Activated T-helper 1 cell treated with anti-CD3 and anti-CD28 coated beads, Interleukin-2, amount 50 U/mL, for 16 hours (primary cell): Measurements from ENCODE around the gene RBM43.
A peak's percentile ranks its signal among the peaks of the same experiment; 100 is the strongest.
"Not testable (repeated sequence)": the region's sequence is repeated elsewhere in the genome, so short reads cannot be mapped to it uniquely, and the experiment has no call there.

ENCODE experiments used
- DNase-seq, 2 donors: peaks; one replicate each; pipeline ENCODE4 v3.0.0-alpha.2; 2020; ENCODE audit warnings: low read depth in 1 of 2, low spot score in 1 of 2

Gene RBM43

DNA sequence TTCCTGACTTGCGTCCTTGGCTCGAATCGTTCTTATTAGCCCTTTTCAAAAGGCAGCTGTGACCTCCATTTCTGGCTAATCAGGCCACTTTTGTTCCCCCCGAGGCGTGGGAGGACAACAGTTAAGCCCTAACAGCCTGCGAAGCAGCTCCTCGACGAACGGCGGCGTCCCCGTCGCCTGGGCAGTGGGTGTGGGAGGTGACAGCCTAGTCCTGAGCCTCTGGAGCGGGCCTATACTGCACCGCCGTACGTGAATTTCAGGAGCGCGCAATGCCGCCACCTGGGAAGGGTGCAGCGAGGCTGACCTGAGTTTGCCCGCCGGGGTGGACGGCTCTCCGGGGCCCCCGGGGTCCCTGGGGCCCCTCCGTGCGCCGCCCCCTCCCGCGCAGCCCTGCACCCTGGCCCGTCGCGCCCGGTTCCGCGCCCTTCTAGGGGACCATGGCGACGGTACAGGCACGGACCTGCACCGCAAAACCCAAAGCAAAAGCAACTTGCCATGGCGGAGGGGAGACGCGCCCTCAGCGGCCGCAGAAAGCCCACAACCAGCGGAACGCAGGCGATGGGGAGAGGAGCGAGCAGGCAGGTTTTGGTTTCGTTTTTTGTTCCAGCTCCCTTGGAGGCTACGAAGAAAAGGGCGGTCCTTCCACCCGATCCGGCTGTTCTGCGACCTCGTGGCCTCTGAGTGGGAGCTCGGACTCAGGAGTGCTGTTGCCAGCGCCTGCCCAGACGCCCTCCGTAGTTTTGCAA is at the start of gene RBM43:
TSS of gene RBM43 (minus strand) at position 633 of the 746 bp plus-strand sequence. CDS start at position 497, 136 bp downstream.
- DNase-seq = peak; percentile 59 to 70

DNA sequence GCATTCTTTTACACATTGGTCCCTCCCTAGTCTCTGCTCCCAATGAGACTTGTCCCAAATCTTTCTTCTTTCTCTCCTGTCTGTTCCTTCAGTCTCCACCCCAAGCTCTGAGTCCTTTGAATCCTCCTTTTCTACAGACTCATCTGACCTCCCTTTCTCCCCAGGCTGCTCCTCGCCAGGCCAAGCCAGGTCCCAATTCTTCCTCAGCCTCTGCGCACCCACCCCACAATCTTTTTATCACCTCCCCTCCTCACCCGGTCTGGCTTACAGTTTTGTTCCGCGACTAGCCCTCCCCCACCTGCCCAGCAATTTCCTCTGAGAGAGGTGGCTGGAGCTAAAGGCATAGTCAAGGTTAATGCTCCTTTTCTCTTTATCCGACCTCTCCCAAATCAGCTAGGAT is 48.6 kb upstream of the RBM43 start:
- DNase-seq = not testable (repeated sequence)

DNA sequence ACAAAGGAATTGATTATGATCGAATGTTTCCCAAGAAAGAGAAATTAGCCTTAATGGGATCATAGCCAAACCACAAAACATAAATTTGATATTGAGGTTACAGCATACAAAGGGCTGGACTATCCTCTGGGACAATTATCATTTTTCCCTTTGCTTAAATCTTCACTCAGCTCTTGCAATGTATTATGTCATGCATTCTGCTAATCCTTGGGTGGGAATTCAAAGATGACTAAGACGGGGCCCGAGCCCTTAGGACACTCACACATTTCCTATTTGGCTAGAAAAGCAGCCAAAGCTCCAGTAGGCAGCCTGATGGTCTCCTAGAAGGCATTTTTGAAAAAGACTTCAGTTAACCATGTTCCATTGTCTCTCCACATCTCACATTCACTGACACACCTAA is 45.0 kb upstream of the RBM43 start:
- DNase-seq = no peak

DNA sequence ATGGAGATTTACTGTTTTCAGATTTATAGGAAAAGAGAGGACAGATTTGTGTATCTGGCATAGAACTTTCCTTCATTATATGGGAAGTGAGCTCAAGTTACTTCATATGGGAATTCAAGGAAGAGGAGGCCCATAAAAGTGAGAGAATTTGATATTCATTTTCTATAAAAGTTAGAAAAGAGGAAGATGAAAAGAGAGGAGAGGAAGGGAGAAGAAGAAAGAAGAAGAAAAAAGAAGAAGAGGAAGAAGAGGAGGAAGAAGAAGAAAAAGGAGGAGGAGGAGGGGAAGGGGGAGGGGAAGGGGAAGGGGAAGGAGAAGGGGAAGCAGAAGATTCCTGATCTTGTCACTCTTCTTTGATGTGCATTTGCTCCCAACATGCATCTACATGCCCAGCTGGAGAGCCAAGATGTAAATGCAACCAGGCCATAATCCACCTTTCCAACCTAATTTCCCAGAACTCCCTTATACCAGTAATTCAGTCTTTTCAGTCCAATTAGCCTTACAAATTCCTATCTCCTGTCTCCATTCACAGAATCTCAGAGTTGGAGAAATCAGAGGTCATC is 43.5 kb upstream of the RBM43 start:
- no peak for DNase-seq

DNA sequence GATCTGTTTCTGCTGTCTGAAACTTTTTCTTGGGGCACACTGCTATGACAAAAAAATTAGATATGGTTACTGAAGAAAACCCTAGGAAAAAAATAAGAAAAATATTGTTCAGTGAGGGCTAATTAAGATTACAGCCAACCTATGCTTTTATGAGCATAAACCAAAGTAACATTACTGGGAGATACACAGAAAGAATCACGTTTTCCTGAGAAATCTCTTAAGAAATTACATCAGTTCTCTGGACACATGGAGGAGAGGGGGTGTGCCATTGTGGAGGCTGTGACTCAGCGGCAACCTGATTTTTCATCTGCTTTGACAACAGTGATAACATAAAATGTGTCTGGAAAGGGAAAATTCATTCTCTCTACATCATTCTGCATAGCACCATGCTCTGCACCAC is 41.2 kb upstream of the RBM43 start:
- no peak for DNase-seq

DNA sequence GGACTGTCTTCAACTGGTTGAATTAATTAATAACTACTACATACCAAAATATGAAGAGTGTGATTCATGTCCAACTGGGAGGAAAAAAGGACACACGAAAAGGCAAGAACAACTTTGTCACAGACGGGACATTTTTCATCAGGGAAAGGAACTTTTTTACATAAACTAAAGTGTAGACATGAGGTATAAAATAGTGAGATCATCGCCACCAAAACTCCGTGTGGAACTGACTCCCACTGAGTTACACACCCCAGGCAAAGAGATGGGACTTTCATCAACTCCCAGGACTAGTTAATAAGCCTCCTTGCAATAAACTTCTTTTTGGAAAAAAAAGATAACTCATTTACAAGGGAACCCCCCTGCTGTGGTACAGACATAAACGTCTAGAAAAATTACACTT is 40.7 kb upstream of the RBM43 start:
- no peak for DNase-seq

DNA sequence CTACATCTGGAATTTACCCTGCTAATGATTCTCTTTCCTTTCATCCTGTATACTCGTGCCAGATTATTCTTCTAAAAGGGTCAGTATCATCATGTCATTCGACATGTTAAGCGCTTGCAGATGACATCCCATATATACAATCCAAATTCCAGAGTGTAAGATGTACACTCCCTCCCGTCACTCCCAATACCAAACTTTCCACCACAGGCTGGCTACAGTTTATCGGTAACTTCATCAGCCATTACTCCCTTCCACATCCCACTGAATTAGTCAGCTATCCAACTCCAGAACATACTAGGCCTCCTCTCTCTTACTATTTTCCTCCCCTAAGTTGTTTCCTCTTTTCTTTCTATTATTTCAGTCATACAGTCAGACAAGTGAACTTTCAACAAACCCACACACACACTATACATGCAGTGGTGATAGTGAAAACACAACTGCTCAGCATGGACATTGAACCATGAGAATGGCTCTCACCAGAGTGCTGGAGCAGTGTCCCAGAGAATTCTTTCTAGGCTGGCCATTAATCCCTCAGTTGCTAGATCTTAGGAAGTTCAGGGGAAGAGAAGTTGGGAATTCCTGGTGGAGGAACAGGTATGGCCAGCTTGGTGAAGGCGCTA is 38.4 kb upstream of the RBM43 start:
- DNase-seq = no peak

DNA sequence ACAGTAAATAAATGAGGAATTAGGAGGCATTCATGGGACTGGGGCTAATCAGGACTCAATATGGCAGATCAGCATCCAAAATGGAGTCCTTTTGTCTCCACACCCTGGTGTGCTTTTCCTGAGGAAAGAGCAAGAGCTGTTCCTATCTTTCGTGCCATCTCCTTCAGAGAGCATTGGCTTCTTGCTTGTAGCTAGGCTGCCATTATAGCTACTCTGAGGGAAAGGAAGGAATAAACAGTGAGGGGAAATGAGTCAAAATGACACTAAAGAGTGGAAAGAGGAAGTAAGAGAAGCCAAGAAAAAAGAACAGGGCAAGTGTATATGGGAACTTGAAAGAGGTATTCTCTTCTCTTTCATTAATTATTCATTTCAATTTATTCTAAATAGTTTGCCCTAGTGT is 36.2 kb upstream of the RBM43 start:
- DNase-seq = no peak

DNA sequence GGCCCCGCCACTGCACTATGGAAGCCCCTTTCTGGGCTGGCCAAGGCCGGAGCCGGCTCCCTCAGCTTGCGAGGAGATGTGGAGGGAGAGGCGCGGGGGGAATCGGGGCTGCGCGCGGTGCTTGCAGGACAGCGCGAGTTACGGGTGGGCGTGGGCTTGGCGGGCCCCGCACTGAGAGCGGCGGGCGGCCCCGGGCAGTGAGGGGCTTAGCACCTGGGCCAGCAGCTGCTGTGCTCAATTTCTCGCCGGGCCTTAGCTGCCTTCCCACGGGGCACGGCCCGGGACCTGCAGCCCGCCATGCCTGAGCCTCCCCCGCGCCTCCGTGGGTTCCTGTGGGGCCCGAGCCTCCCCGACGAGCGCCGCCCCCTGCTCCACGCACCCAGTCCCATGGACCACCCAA is 34.3 kb upstream of the RBM43 start:
- not testable (repeated sequence) for DNase-seq

DNA sequence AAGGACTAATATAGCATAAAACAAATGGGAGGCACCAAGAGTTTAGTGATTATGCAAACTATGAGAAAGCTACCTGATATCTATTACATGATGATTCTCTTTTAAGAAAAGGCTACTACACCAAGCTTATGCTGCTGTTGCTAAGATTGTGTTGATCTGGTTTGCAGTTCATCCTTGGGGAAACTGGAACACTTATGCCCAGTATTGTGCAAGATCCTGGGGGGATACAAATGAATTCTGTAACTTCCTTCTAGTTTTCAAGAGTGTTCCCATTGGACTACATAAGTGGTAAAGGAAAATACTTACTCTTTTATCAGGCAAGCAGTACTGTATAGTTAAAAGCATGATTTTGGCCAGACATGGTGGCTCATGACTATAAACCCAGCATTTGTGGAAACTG is 30.9 kb upstream of the RBM43 start:
- DNase-seq = no peak

DNA sequence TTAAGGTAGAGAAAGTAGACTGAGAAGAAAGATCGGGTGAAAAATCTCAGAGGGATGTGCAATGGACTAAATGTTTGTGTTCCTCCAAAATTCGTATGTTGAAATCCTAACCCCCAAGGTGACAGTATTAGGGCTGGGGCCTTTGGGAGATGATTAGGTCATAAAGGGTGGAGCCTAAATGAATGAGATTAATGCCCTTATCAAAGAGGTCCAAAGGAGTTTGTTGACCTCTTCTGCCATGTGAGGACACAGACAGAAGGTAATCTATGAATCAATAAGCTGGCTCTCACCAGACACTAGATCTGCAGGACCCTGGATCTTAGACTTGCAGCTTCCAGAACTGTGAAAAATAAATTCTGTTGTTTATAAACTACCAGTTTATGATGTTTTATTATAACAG is 30.5 kb upstream of the RBM43 start:
- DNase-seq = no peak

DNA sequence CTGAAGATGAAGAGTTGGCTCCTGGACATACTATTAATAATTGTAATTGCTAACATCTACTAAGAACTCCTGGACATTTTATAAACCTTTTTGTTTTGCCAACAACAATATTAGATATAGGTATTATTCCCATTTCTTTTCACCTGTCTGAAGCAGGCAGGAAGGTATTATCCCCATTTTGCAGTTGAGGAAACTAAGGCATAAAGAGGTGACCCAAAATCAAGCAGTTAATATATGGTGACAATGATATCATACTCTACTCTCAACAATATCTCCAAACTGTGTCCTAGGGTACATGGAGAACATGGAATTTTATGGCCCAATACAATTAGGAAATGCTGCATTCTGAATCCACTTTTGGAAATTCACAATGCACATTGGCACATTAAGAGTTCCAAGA is 29.6 kb upstream of the RBM43 start:
- DNase-seq = no peak

DNA sequence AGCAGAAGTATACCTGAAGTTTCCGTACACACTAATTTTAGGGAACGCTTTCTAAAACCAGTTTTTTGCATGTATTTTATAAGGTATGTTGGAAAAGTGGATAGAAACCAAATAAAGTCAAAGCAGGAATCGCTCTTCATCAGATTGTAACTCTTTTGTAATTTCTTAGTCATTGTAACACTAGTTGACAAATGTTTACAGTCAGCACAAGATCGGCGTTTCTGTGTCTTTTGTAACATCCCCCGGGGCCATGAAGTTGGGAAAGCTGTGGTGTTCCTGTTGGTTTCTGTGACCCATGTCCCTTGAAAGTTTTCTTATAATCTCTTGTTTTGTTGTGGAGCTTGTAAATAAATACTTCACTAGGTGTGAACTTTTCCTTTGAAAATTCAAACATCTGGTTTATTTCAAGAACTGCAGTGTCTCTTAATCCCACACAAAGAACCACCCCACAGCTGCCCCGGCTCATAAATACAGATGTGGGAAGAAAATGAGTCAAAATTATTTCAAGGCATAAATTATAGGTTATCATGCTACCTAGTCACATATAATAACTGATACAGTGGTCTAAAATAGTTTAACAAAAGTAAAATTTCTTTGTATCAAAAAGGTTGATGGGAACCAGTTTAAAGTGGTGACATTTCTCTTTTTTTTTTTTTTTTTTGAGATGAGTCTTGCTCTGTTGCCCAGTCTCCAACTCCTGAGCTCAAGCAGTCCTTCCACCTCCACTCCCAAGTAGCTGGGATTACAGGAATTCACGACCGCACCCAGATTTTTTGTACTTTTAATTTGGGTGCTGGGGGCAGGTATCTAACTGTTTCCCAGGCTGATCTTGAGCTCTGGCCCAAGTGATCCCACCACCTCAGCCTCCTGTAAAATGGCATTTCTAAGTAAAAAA is 28.6 kb upstream of the RBM43 start:
- DNase-seq = no peak

DNA sequence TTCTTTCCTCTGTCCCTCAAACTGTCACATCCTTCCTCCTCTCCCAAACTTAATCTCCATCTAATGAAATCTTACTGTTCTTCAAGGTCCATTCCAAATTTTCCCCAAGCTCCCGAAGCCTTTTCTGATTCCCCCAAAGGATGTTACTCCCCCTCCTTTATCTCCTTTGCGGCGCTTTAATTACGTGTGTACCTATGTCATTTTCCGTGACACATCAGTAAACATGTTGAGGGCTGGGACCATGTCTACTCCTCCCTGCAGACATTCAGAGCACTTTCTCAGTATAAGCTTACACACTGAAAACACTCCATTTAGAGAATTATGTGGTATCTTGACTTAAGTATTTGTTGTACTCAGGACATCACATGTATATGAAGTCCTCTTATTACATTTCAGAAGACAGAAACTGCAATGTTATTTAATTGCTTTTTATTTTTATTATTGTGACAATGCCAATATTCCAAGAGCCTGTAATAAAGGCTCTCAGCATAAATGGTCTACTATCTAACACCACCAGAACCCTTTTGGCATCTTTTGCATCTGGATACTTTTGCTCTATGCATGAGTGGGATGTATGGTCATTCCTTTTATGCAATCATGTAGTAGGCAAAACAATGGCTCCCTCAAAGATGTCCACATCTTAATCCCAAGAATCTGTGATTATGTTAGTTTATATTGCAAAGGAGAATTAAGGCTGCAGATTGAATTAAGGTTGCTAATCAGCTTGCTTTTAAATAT is 26.0 kb upstream of the RBM43 start:
- DNase-seq = no peak

DNA sequence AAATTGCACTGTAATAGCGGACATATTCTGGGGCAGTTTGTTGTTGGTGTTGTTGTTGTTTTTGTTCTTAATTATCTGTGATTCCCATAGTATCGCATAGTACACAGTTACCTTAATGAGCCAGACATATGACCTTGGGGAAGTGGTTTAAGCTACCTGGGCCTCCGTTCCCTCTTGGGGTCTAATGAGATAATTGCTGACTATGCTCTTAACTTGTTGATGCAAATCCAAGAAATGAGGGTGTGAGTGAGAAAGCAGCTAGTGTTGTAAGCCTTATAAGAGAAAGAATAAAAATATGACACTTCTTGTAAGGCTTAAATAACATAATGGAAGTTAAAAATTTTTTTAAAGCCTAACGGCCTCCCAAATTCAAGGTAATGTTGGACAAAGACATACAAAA is 20.7 kb upstream of the RBM43 start:
- DNase-seq = no peak

DNA sequence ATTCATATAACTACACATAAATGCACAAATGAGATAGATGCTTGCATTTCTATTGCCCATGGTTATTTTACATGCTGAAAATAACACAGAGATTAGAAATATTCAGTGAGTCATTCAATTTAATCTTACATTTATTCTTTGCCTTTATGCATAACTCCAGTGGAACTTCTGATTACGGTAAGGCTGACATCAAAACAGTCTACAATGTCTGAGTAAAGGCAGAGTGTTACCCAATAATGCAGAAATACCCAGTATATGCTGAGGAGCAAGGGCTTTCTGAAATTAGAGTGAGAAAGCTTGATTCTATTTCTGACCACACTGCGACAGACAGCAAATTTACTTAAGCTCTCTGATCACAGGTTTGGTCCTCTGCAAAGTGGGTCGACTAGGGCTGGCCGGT is 18.6 kb upstream of the RBM43 start:
- no peak for DNase-seq

DNA sequence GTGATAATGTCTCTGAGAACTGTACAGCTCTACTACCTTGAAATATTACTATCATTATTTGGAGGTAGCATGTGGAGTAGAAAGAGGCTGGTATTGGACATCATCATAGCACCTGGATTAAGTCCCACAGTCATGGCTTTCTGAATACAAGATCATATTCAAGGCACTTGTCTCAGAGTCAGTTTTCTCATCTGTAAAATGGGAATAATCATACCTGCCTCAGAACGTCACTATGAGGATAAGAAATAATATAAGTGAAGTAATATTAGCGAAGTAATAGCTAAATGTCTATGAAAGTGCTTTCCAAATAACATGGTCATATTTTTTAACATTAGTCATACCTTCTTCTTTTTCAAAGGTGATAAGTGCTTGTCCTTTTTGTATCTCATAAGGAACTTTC is 16.8 kb upstream of the RBM43 start:
- no peak for DNase-seq

DNA sequence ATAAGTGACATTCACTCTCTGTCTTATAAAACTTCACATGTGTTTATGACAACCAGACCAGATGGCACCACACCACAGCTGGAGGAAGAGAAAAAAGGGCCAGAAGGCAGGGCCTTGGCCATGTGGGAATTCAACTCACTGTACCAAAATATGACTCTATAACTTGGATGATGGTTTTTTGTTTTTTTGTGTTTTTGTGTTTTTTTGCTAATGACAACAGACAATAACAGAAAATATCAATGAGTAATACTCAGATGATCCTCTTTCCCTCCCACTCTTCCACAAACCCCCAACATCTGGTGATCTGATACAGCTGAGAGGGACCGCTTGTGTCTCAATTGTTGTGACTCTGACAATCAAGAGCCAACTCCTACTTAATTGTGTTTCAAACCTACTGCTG is 15.4 kb upstream of the RBM43 start:
- DNase-seq = no peak

DNA sequence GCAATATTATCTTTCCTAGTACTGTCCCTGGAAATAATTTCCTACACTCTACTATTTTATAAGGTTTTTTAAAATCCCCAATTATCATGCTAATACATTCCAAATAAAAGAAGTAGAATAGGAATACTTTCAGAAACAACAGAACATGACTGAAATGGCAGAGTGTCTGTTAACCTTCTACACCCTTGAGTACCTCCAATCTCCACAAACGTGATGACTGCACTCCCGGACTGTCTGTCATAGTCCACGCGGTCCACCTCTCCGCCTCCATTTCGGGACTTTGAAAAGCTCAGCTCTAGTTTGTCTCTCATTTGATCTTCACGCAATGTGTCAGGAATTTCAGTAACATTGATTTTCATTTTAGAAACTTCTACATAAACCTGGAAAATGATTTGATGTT is 13.6 kb upstream of the RBM43 start:
- no peak for DNase-seq

DNA sequence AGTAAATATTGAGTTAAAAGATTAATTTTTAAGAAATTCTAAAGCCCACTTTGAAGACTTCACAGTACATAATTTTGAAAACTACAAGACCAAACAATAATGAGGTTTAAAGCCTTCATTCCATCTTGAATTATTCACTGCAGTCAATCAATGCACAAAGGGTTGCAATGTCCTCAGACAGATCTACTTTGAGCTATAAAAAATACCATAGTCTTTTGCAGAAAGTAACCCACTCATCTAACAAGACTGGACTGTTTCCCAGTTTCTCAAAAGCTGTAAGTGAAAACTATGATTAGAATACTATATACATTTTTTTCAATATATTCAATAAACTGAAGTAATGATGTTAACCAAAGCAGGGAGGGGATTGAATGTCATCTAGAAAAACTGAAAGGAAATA is 10.2 kb upstream of the RBM43 start:
- no peak for DNase-seq
